K562 (cell line): ENCODE results near the gene ID1. TPM values are rescaled to one million over a fixed set of nuclear protein-coding genes. Genes with fewer than 3 reads are reported as not detected.
A peak's percentile ranks its signal among the peaks of the same experiment; 100 is the strongest.
"Not testable (repeated sequence)": the region's sequence is repeated elsewhere in the genome, so short reads cannot be mapped to it uniquely, and the experiment has no call there.

Source experiments
- ATAC-seq: fragments of 200-7000 bp; cut with Tn5 transposase; 3 replicates; pipeline ENCODE4 v1.9.1; 2020; ENCODE audit warnings: moderate library complexity
- BruUV-seq: library from RNA; stranded (reverse); fragments of 400-500 nt; replicated peaks from 2 replicates; lab custom pipeline; 2021; lab: Mats Ljungman, UMichigan
- CTCF ChIA-PET: fragments of 300-600 bp; formaldehyde crosslinking; extraction: SDS; loops from one replicate; lab custom pipeline; 2021; ENCODE audit warnings: low intra/inter-chr PET ratio; lab: Yijun Ruan, JAX
- POLR2A ChIA-PET: fragments of 300-600, 350-650 bp; sonication (Branson Sonifier 250); formaldehyde crosslinking; extraction: SDS; loops from one replicate; lab custom pipeline; 2021; ENCODE audit warnings: antibody characterized with exemption, inconsistent platforms; lab: Yijun Ruan, JAX
- DNase-seq, 4 experiments: peaks; one replicate each; pipeline versions ENCODE4 v3.0.0 to v3.0.0-alpha.2; 2011 to 2018; ENCODE audit warnings: low spot score in 3 of 4, mixed read lengths in 3 of 4; ENCODE audit errors: extremely low read depth in 1 of 4
- FAIRE-seq: peaks from 2 replicates; lab custom pipeline; 2011; peaks lifted over from hg19 to GRCh38; lab: Jason Lieb, UNC
- H2AFZ ChIP-seq: 2 replicates; pipeline ENCODE4 v1.6.0; 2011; ENCODE audit warnings: low read depth, low read length, control low read depth, inconsistent platforms
- H3K27ac ChIP-seq: fragments of 200-600 bp; 3 replicates; pipeline ENCODE4 v1.8.0; 2011; ENCODE audit warnings: low read depth, mild to moderate bottlenecking, control low read depth, inconsistent platforms, low read length, moderate library complexity, mixed read lengths; ENCODE audit errors: extremely low read depth
- H3K27me3 ChIP-seq, 2 experiments: fragments of 300-600 bp in 1 of 2; 2 replicates in 1 of 2; 3 replicates in 1 of 2; pipeline versions ENCODE4 v1.6.0 to v1.8.0; 2011; ENCODE audit warnings: inconsistent platforms in 2 of 2, low read length in 2 of 2, mild to moderate bottlenecking in 1 of 2, mixed read lengths in 1 of 2, moderate library complexity in 1 of 2; ENCODE audit not compliant: control insufficient read depth in 2 of 2, insufficient read depth in 2 of 2
- H3K36me3 ChIP-seq: fragments of 300-600 bp; 3 replicates; pipeline ENCODE4 v1.8.0; 2011; ENCODE audit warnings: mild to moderate bottlenecking, low read length, inconsistent platforms; ENCODE audit not compliant: control insufficient read depth, insufficient read depth
- H3K4me1 ChIP-seq, 2 experiments: fragments of 200-600 bp in 1 of 2; replicated peaks in 1 of 2; 2 replicates in 1 of 2; 3 replicates in 1 of 2; pipeline versions ENCODE4 v1.5.1 to v1.8.0; 2011; ENCODE audit warnings: inconsistent platforms in 2 of 2, low read length in 2 of 2, mild to moderate bottlenecking in 1 of 2, mixed read lengths in 1 of 2, moderate library complexity in 1 of 2; ENCODE audit not compliant: control insufficient read depth in 2 of 2, insufficient read depth in 2 of 2
- H3K4me2 ChIP-seq: 2 replicates; pipeline ENCODE4 v1.6.1; 2011; ENCODE audit warnings: low read length, control low read depth, inconsistent platforms, mixed read lengths; ENCODE audit not compliant: insufficient read depth
- H3K4me3 ChIP-seq: fragments of 200-600 bp; sonication (generic), shearing (Covaris generic); 2 replicates; pipeline ENCODE4 v1.5.1; 2016; ENCODE audit warnings: control low read depth, inconsistent platforms
- H3K79me2 ChIP-seq: fragments of 200-600 bp; 3 replicates; pipeline ENCODE4 v1.8.0; 2011; ENCODE audit warnings: low read length, inconsistent platforms; ENCODE audit not compliant: control insufficient read depth, insufficient read depth
- H3K9ac ChIP-seq, 2 experiments: 2 replicates each; pipeline versions ENCODE4 v1.6.0 to v1.6.1; 2011; ENCODE audit warnings: low read depth in 2 of 2, low read length in 2 of 2, control low read depth in 1 of 2, inconsistent platforms in 1 of 2, mild to moderate bottlenecking in 1 of 2, mixed read lengths in 1 of 2; ENCODE audit not compliant: insufficient read depth in 1 of 2
- H3K9me1 ChIP-seq: one replicate; pipeline ENCODE4 v1.6.0; 2011; ENCODE audit warnings: inconsistent platforms, mild to moderate bottlenecking, low read length, moderate library complexity; ENCODE audit not compliant: control insufficient read depth, insufficient read depth
- H3K9me3 ChIP-seq: replicated peaks from 2 replicates; pipeline ENCODE4 v1.5.1; 2011; ENCODE audit warnings: low read depth, low read length, inconsistent platforms; ENCODE audit not compliant: control insufficient read depth, insufficient read depth
- H4K20me1 ChIP-seq: replicated peaks from 2 replicates; pipeline ENCODE4 v1.6.1; 2011; ENCODE audit warnings: low read length, inconsistent platforms, mixed read lengths; ENCODE audit not compliant: control insufficient read depth, insufficient read depth
- BCOR ChIP-seq: fragments of 450-650 bp; IDR thresholded peaks from 2 replicates; pipeline ENCODE4 v1.6.1; 2016
- SMARCA5 ChIP-seq: fragments of 450-650 bp; IDR thresholded peaks from 2 replicates; pipeline ENCODE4 v1.6.1; 2016
- ZNF146 ChIP-seq: IDR thresholded peaks from one replicate; pipeline ENCODE4 v1.6.1; 2018; ENCODE audit warnings: missing compliant biosample characterization; ENCODE audit not compliant: unreplicated experiment
- WGBS: fragments of 100-300 bp; shearing (Covaris generic); methylation state at CpG from one replicate; pipeline ENCODE4 v1.1.6; 2016; ENCODE audit warnings: low coverage, mixed read lengths; ENCODE audit not compliant: insufficient coverage; ENCODE audit errors: missing lambda C conversion rate; 5-methylcytosine and 5-hydroxymethylcytosine counted together
- in situ Hi-C: fragments of 300-500 bp; cut with MboI; formaldehyde crosslinking; loops from 4 replicates; pipeline ENCODE4 v1.15.0; 2018; ENCODE audit warnings: inconsistent platforms, mixed read lengths
- intact Hi-C: fragments of 100-400 bp; cut with micrococcal nuclease; formaldehyde crosslinking; loops from 2 replicates; pipeline ENCODE4 v1.14.2; 2022
- polyA plus RNA-seq, 8 experiments: library from polyadenylated mRNA; depleted of rRNA in 4 of 8; stranded (reverse) in 5 of 8; unstranded in 3 of 8; fragments of >200 nt; fragmentation: Nextera tagmentation in 2 of 8; fragmentation: Illumina TruSeq in 1 of 8; extraction: Ambion mirVana in 2 of 8; extraction: Trizol in 1 of 8; gene quantifications; 2 replicates each; pipeline versions ENCODE4 v1.2.1 to v1.2.3, GENCODE V29; 2011 to 2014; ENCODE audit warnings: inconsistent platforms in 1 of 8, missing spikeins in 1 of 8
- total RNA-seq, 7 experiments: library from RNA; depleted of rRNA in 6 of 7; stranded (reverse); fragments of >200 nt in 6 of 7; fragmentation: Illumina TruSeq in 2 of 7; extraction: Trizol in 2 of 7; gene quantifications; 2 replicates each; pipeline versions ENCODE4 v1.2.1 to v1.2.3, GENCODE V29; 2011 to 2021; ENCODE audit warnings: low replicate concordance in 1 of 7

Gene ID1
- total and polyA plus RNA-seq, 9 of the 15 experiments (the other 6 are each of a cell fraction or from before 2014, with no cell fraction given) = 1.4 to 358 (median 65.0) TPM

GRCh38 chr20:31626534-31626933, 21.4 kb downstream of the ID1 start:
- H3K27me3 ChIP-seq, BruUV-seq, DNase-seq, H3K9me1 ChIP-seq, H3K9me3 ChIP-seq, H3K36me3 ChIP-seq, H2AFZ ChIP-seq, intact Hi-C loops, ATAC-seq, H4K20me1 ChIP-seq, FAIRE-seq, H3K27ac ChIP-seq, H3K79me2 ChIP-seq, H3K4me2 ChIP-seq, H3K4me3 ChIP-seq, H3K9ac ChIP-seq, H3K4me1 ChIP-seq, CTCF ChIA-PET, in situ Hi-C loops: not testable (repeated sequence)
- POLR2A ChIA-PET = interaction anchor here (1.7 kb wide), 1 partner anchor 21 kb away, joined by 3 read pairs; the partner anchor contains the start of gene ID1
- 71% methylated on average over 8 of the region's 8 CpGs for WGBS

- H3K27ac ChIP-seq, H3K4me2 ChIP-seq, H3K9me1 ChIP-seq, H2AFZ ChIP-seq, H3K27me3 ChIP-seq, H3K9ac ChIP-seq, H3K36me3 ChIP-seq, H3K79me2 ChIP-seq, H3K9me3 ChIP-seq, in situ Hi-C loops, FAIRE-seq, H4K20me1 ChIP-seq, CTCF ChIA-PET, DNase-seq, intact Hi-C loops, ATAC-seq: not testable (repeated sequence)
- POLR2A ChIA-PET = interaction anchor here (0.8 kb wide), 1 partner anchor 51 kb away, joined by 3 read pairs; no protein-coding TSS in a partner anchor
- WGBS = 11% methylated on average over 2 of the region's 2 CpGs
- 0 out of 2 replicates have a peak, but pooled peaks have one; percentile 32 for TF ChIP-seq SMARCA5
- TF ChIP-seq BCOR = peak; percentile 70
- TF ChIP-seq ZNF146 (CRISPR knock-in tag) = peak; percentile 27
- TF ChIP-seq, all 486 proteins: peak for 3; not testable (repeated sequence) for 483
- not testable (repeated sequence) for BruUV-seq, H3K4me3 ChIP-seq, H3K4me1 ChIP-seq
Observed at GRCh38 chr20:31628057-31628456, 23.0 kb downstream of the ID1 start.
